GM12874 (cell line): ENCODE measurements around the gene OR10A6.

Source experiments
- CTCF ChIP-seq: IDR thresholded peaks from 2 replicates; pipeline ENCODE4 v1.5.1; 2011; ENCODE audit warnings: low read depth, mild to moderate bottlenecking, control low read depth, low read length, moderate library complexity; ENCODE audit not compliant: insufficient read depth

OR10A6 gene

DNA sequence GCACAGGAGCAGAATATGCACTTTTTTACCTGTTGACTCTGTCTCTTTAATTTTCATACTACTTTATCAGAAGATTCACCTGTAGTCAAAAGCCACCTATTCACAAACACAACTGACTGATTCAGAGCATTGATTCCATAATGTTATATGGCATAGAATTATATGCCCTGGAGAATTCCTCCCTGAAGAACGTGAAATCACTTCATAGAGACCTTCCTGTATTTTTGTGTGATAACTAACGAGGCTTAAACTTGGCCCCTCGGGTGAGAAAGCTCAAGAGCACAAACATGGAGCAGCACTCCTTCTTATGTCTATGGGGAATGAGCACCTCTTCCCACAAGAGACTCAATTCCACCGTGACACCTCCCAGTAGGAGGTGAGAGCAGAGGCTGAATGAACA lies at the start of gene OR10A6:
Gene OR10A6 (minus strand): TSS at position 101 of the 400 bp plus-strand sequence. CDS start 2,606 bp downstream, outside the sequence.
- TF ChIP-seq CTCF, result no peak

DNA sequence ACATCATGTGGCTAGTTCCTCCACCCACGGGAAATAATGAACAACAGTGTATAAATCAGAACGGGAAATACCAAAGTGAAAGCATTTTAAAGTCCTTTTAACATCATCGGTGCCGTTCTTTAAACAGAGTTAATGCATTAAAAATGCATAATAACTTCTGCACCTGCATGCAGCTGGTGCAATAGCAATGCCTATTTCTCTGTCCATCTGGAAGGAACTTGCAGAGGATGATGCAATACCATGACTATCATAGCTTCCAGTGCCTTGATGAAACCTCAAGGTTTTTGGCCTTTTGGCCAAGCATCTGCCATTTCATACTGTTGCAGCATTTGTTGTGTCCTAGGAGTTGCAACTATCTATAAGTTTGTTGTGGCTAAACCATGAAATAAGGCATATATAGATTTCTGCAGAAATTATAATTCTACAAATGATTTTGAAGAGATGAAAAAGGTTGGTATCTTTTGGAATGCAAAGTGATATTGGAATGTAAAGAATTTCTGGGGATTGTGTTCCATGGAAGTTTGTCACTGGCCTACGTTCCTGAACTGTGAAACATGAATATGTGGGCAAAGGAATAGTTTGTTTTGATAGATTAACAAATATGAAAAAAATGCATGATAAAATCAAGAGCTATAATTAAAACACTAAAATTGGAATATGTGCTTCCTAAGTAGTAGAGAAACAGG lies 46.3 kb upstream of the OR10A6 start:
- no peak for TF ChIP-seq CTCF

DNA sequence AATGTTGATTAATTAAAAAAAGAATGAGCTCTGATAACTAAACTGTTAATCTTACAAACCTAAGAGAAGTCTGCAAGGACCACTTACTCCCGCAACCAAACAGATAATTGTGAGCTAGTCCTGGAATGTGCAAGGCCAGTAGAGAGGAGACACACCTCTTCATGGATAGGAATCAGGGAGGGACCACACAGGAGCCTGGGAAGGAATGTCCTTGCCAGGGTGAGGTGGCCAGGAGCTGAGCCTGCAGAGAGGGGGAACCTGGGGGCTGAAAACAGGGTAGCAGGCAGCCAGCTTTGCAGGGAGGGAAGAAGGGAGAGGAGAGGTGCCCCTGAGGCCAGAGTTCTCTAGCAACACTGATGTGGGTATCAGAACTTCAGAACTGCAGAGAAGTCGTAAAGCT lies 43.6 kb upstream of the OR10A6 start:
- no peak for TF ChIP-seq CTCF

DNA sequence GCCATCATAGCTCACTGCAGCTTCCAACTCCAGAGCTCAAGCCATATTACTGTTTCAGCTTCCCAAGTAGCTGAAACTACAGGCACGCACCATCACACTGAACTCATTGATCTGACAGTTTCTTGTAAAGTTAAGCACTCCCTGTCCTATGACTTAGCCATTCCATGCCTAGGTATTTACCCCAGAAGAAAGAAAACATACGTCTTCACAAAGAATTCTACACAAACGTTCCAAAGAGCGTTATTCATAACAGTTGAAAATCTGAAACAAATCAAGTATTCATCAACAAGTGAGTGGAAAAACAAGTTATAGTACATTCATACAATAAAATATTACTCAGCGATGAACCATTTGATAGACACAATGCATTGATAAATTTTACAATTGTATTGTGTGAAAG lies 41.9 kb upstream of the OR10A6 start:
- TF ChIP-seq CTCF, result no peak

DNA sequence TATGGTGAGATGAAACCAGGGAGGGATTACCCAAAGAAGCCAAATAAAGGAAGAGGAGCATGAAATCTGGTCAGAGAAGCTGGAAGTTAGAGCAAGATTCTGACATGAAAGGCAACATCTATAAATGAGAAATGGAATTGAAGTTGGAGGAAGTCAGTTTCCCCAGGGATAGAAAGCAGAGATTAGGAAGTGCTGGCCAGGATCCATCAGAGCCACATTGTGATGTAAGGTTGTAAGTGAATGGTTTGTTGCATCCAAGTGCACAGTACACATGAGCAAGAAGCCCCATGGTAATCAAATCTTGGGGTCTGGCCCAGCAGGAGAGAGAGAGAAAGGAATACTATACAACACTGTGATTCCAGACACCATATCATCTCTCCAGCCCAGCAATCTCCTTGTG lies 40.8 kb upstream of the OR10A6 start:
- TF ChIP-seq CTCF, result no peak

DNA sequence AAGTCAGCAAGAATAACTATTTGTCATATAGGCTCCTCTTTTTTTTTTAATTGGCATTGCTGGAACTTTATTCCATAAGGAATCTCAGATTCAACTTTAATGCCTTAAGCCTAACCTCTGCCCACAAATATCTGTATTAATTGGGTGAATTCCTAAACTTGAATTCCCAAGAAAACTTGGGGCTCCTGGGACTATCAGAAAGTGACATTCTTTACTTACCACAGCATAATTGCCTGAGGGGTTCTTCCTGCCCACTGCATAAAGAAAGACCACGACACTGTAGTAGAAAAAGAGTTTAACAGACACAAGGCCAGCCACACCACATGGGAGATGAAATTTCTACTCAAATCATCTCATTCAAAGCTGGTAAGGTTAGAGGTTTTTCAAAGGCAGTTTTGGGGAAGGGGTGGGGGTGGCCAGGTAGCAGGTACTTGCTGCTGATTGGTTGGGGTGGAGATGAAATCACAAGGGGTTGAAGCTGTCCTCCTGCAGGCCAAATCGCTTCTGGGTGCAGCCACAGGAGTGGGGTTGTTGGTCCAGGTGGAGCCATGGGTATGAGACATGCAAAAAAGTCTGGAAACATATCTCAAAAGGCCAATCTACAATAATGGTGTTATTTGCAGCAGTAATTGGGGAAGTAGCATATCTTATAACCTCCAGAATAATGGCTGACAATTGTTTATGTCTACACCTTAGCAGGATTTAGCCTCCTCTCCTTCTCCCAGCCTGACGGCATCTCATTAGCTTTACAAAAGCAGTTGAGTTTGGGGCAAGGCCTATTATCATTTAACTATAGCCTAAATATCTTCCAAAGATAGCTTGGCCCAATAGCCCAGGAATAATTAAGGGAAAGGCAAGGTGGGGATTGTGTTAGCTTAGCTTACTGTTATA lies 38.9 kb upstream of the OR10A6 start:
- TF ChIP-seq CTCF, result no peak

GRCh38 chr11:7968686-7969085 lies 37.6 kb upstream of the OR10A6 start:
- TF ChIP-seq CTCF, result no peak
